GM19025 (cell line): ENCODE data around the gene GALNT18.
"Not testable (repeated sequence)": the region's sequence is repeated elsewhere in the genome, so short reads cannot be mapped to it uniquely, and the experiment has no call there.

Experiments used
- ATAC-seq: cut with Tn5 transposase; IDR thresholded peaks from one replicate; pipeline ENCODE4 v1.9.1; 2021; ENCODE audit warnings: mild to moderate bottlenecking, low read depth, moderate library complexity; ENCODE audit not compliant: unreplicated experiment

GALNT18 gene

GRCh38 chr11:11476971-11477645, 144.7 kb downstream of the GALNT18 start:
- ATAC-seq: no peak

GRCh38 chr11:11476499-11476898, 145.3 kb downstream of the GALNT18 start:
- no peak for ATAC-seq

- no peak for ATAC-seq
Measured at GRCh38 chr11:11472106-11472505, 149.7 kb downstream of the GALNT18 start.

- ATAC-seq: no peak
Measured at GRCh38 chr11:11471201-11471600, 150.6 kb downstream of the GALNT18 start.

- ATAC-seq: no peak
Measured at GRCh38 chr11:11468954-11469353, 152.9 kb downstream of the GALNT18 start.

- no peak for ATAC-seq
Measured at GRCh38 chr11:11467312-11467711, 154.5 kb downstream of the GALNT18 start.

GRCh38 chr11:11464555-11464954, 157.2 kb downstream of the GALNT18 start:
- ATAC-seq: no peak

- ATAC-seq: no peak
Measured at GRCh38 chr11:11463405-11463804, 158.4 kb downstream of the GALNT18 start.

- ATAC-seq: no peak
Measured at GRCh38 chr11:11461473-11461872, 160.3 kb downstream of the GALNT18 start.

GRCh38 chr11:11459578-11459977, 162.2 kb downstream of the GALNT18 start:
- ATAC-seq: no peak

GRCh38 chr11:11458485-11458884, 163.3 kb downstream of the GALNT18 start:
- ATAC-seq: no peak

GRCh38 chr11:11458001-11458400, 163.8 kb downstream of the GALNT18 start:
- ATAC-seq: no peak

GRCh38 chr11:11456866-11457265, 164.9 kb downstream of the GALNT18 start:
- ATAC-seq: no peak

- no peak for ATAC-seq
Measured at GRCh38 chr11:11454671-11455223, 167.1 kb downstream of the GALNT18 start.

GRCh38 chr11:11451501-11452005, 170.3 kb downstream of the GALNT18 start:
- peak; percentile 95 for ATAC-seq

GRCh38 chr11:11450744-11451362, 171.0 kb downstream of the GALNT18 start:
- ATAC-seq: no peak

GRCh38 chr11:11449327-11449726, 172.5 kb downstream of the GALNT18 start:
- no peak for ATAC-seq

GRCh38 chr11:11448626-11449025, 173.2 kb downstream of the GALNT18 start:
- no peak for ATAC-seq

GRCh38 chr11:11447601-11448000, 174.2 kb downstream of the GALNT18 start:
- ATAC-seq: not testable (repeated sequence)

- no peak for ATAC-seq
Measured at GRCh38 chr11:11446967-11447366, 174.8 kb downstream of the GALNT18 start.

- no peak for ATAC-seq
Measured at GRCh38 chr11:11446564-11446963, 175.2 kb downstream of the GALNT18 start.
